Heart left ventricle (tissue), 16 donors: ENCODE measurements around the gene MRPL24. TPM values are rescaled to one million over a fixed set of nuclear protein-coding genes. Genes with fewer than 3 reads are reported as not detected.

ENCODE experiments used
- ATAC-seq, 4 donors: fragments of 200-7000 bp; cut with Tn5 transposase; one replicate each; pipeline ENCODE4 v1.9.1; 2020 to 2022; ENCODE audit warnings: moderate library complexity in 4 of 4, mild to moderate bottlenecking in 3 of 4, moderate number of reproducible peaks in 1 of 4
- DNase-seq, 5 donors: peaks; one replicate each; pipeline ENCODE4 v3.0.0-alpha.2; 2020
- H3K27ac ChIP-seq, 12 donors: fragments of 200-600 bp; sonication (generic) in 4 of 12; one replicate each; pipeline versions ENCODE4 v1.5.0 to v1.8.0; 2016 to 2022; ENCODE audit warnings: mild to moderate bottlenecking in 2 of 12
- H3K27me3 ChIP-seq, 9 donors: fragments of 200-600 bp; sonication (generic) in 2 of 9; one replicate each; pipeline versions ENCODE4 v1.5.1 to v1.8.0; 2016 to 2022; ENCODE audit warnings: mild to moderate bottlenecking in 3 of 9
- H3K36me3 ChIP-seq, 9 donors: fragments of 200-600 bp; sonication (generic) in 2 of 9; one replicate each; pipeline versions ENCODE4 v1.5.0 to v1.8.0; 2018 to 2022; ENCODE audit warnings: mild to moderate bottlenecking in 2 of 9
- H3K4me1 ChIP-seq, 12 donors: fragments of 200-600 bp; sonication (generic) in 4 of 12; one replicate each; pipeline versions ENCODE4 v1.5.0 to v1.8.0; 2016 to 2022; ENCODE audit warnings: mild to moderate bottlenecking in 3 of 12
- H3K4me3 ChIP-seq, 12 donors: fragments of 200-600 bp; sonication (generic) in 4 of 12; one replicate each; pipeline versions ENCODE4 v1.5.0 to v1.8.0; 2017 to 2022; ENCODE audit warnings: mild to moderate bottlenecking in 9 of 12, moderate library complexity in 4 of 12
- H3K9me3 ChIP-seq, 12 donors: fragments of 200-600 bp; sonication (generic) in 4 of 12; one replicate each; pipeline versions ENCODE4 v1.5.0 to v1.8.0; 2016 to 2022; ENCODE audit warnings: mild to moderate bottlenecking in 1 of 12
- CTCF ChIP-seq, 12 donors: fragments of 200-600 bp; sonication (generic) in 4 of 12; IDR thresholded peaks; one replicate each; pipeline versions ENCODE4 v1.5.0 to v1.8.0; 2018 to 2022; ENCODE audit warnings: antibody characterized with exemption in 12 of 12, mild to moderate bottlenecking in 5 of 12
- POLR2A ChIP-seq, 2 donors: fragments of 450-650 bp; IDR thresholded peaks; one replicate each; pipeline ENCODE4 v1.6.1; 2017; ENCODE audit warnings: antibody characterized with exemption in 2 of 2, mild to moderate bottlenecking in 2 of 2, moderate library complexity in 2 of 2
- WGBS, 4 donors: extraction: QIAGEN DNeasy Blood & Tissue Kit in 2 of 4; methylation state at CpG; one replicate each; pipeline versions ENCODE4 v1.1.5 to v1.1.7; 2013 to 2018; 5-methylcytosine and 5-hydroxymethylcytosine counted together
- intact Hi-C, 10 donors: fragments of 100-400 bp; cut with DNase I; formaldehyde crosslinking; loops; one replicate each; pipeline versions ENCODE4 v1.11.1 to v1.14.2; 2022
- polyA plus RNA-seq, 2 donors: library from polyadenylated mRNA; stranded (reverse); fragments of 200-250 nt; gene quantifications; one replicate each; pipeline ENCODE4 v1.2.3, GENCODE V29; 2013
- total RNA-seq, 9 donors: library from RNA; depleted of rRNA in 2 of 9; stranded (reverse); fragments of >200 nt in 2 of 9; fragmentation: NEBNext Ultra II Directional in 3 of 9; extraction: Animal tissue kit (Norgen Biotek cat#: 25700) in 3 of 9; gene quantifications; one replicate each; pipeline versions ENCODE4 v1.1.0 to v1.2.4, GENCODE V29; 2016 to 2023
- donor health status: ischemic (EF 13 %, LVEDD 7.1; RV severe dilation, severe dysfunction).
- donor health status: healthy with polysubstance abuse.
- donor health status: DM: no; HTN: yes; CAD: no.
- donor health status: DM: no; HTN: no; CAD: no.
- donor health status: ischemic (EF 25% LVEDD 6.9; RV normal size, moderate dysfunction).
- donor health status: ischemic (EF 25% LVEDD 5.7; RV mildly dilated, moderate dysfunction).
- donor health status: healthy.
- donor health status: DM: yes; HTN: yes; CAD: no.
- donor health status: ischemic (EF 35%, LVEDD 5.7; RV mildly dilated, moderate dysfunction).
- donor health status: nonischemic (EF 11% LVEDD 7.7; RV severe dilation, severe dysfunction).
- donor health status: DM: yes; HTN: yes; CAD: no.
- donor health status: PGD.
- donor health status: ischemic (EF 29% LVEDD 5.4; RV normal size, mild dysfunction).
- donor health status: nonischemic (EF 23%, LVEDD 6.1; RV moderate dilation, normal function).

MRPL24 gene
- total and polyA plus RNA-seq, 11 donors, result 74.8 to 230 (median 84.8) TPM

DNA sequence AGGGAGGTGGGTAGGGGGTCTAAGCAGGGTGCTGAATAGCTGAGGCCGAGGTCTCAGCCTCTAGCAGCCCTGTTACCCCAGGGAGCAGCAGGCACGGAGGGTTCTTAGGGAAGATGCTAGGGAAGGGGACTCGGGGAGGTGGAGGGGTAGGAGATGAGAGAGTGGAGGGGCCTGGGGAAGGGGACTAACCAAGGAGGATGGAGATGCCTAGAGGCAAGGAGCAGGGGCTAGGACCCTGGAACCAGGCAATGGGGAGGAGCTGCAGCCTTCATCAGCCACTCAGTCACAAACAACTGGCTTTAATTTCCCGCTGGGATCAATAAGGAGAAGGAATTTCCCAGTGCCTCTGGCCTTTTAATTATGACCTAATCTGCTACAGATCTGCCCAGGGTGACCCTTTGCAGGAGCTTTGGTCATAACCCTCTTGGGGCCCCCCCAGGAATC lies 32.6 kb downstream of the MRPL24 start:
- Histone ChIP-seq H3K36me3 (no peaks in the 10 kb centered on the region), H3K27ac (peak overlapping the region in 7 of 12 donors; percentile 13 to 91 (median 81)), H3K4me3 (no peak overlapping the region), H3K4me1 (peaks cover 0 to 57% (median 36%) of the 10 kb centered on the region in 12 donors), H3K9me3 (no peaks in the 10 kb centered on the region), H3K27me3 (peaks cover 0 to 33% (median 18%) of the 10 kb centered on the region in 9 donors)
- 68 to 78% (median 74%) methylated on average over 4 of the region's 4 CpGs for WGBS, 4 donors
- no peak for TF ChIP-seq POLR2A (IDR thresholded peaks at IDR 0.05)
- TF ChIP-seq CTCF (IDR thresholded peaks at IDR 0.05), result no peak
- ATAC-seq (no peak), DNase-seq (no peak)
- intact Hi-C loops, result no loop called here

- no peak for ATAC-seq
- Histone ChIP-seq H3K27ac (peak overlapping the region in 9 of 12 donors; percentile 41 to 91 (median 77)), H3K4me3 (no peak overlapping the region), H3K9me3 (no peaks in the 10 kb centered on the region), H3K36me3 (no peaks in the 10 kb centered on the region), H3K4me1 (peaks cover 0 to 57% (median 36%) of the 10 kb centered on the region in 12 donors), H3K27me3 (peaks cover 0 to 36% (median 23%) of the 10 kb centered on the region in 9 donors)
- TF ChIP-seq POLR2A (IDR thresholded peaks at IDR 0.05) (no peak), CTCF (IDR thresholded peaks at IDR 0.05) (no peak)
- 62 to 76% (median 67%) methylated on average over 6 to 8 of the region's 8 CpGs for WGBS, 4 donors
- intact Hi-C loops, result no loop called here
- no peak for DNase-seq
These were observed 33.3 kb downstream of the MRPL24 start for GRCh38 chr1:156707417-156708217.

GRCh38 chr1:156706657-156707416 lies 34.1 kb downstream of the MRPL24 start:
- DNase-seq, result peak; percentile 58 to 83 (median 76)
- intact Hi-C loops, result no loop called here
- 12 to 28% (median 13%) methylated on average over 20 to 29 of the region's 29 CpGs for WGBS, 4 donors
- H3K9me3 ChIP-seq, result no peaks in the 10 kb centered on the region
- TF ChIP-seq CTCF (IDR thresholded peaks at IDR 0.05), result no peak
- no peak for TF ChIP-seq POLR2A (IDR thresholded peaks at IDR 0.05)
- peaks cover 0 to 57% (median 36%) of the 10 kb centered on the region in 12 donors for H3K4me1 ChIP-seq
- peak overlapping the region in 11 of 12 donors; percentile 15 to 68 (median 47) for H3K4me3 ChIP-seq
- ATAC-seq, result peak; percentile 19 to 77 (median 62)
- peaks cover 0 to 38% (median 23%) of the 10 kb centered on the region in 9 donors for H3K27me3 ChIP-seq
- H3K27ac ChIP-seq, result peak overlapping the region in 11 of 12 donors; percentile 41 to 91 (median 71)
- no peaks in the 10 kb centered on the region for H3K36me3 ChIP-seq
